Activated CD8-positive, alpha-beta memory T cell treated with anti-CD3 and anti-CD28 coated beads for 4 hours (primary cell): ENCODE measurements around the gene DYSF.
"Not testable (repeated sequence)": the region's sequence is repeated elsewhere in the genome, so short reads cannot be mapped to it uniquely, and the experiment has no call there.

Source experiments
- DNase-seq, 2 donors: peaks; one replicate each; pipeline ENCODE4 v3.0.0-alpha.2; 2020; ENCODE audit warnings: low read depth in 2 of 2

DYSF gene

GRCh38 chr2:71453404-71454220 is at the start of gene DYSF:
TSS of gene DYSF (plus strand) at chr2:71453561.
- no peak for DNase-seq

- DNase-seq, result no peak
These were observed 43.8 kb upstream of the DYSF start for GRCh38 chr2:71409611-71410010.

GRCh38 chr2:71410696-71411095 is 42.7 kb upstream of the DYSF start:
- DNase-seq, result no peak

- not testable (repeated sequence) for DNase-seq
These were observed 36.5 kb upstream of the DYSF start for GRCh38 chr2:71416866-71417265.

GRCh38 chr2:71417300-71418202 is 35.8 kb upstream of the DYSF start:
- DNase-seq, result no peak

- DNase-seq, result no peak
These were observed 34.2 kb upstream of the DYSF start for GRCh38 chr2:71419145-71419544.

- DNase-seq, result no peak
These were observed 33.4 kb upstream of the DYSF start for GRCh38 chr2:71419976-71420375.

GRCh38 chr2:71422786-71423185 is 30.6 kb upstream of the DYSF start:
- no peak for DNase-seq

GRCh38 chr2:71423817-71424420 is 29.4 kb upstream of the DYSF start:
- DNase-seq, result no peak

GRCh38 chr2:71426721-71427120 is 26.6 kb upstream of the DYSF start:
- no peak for DNase-seq

GRCh38 chr2:71428472-71429383 is 24.6 kb upstream of the DYSF start:
- DNase-seq, result no peak

- not testable (repeated sequence) for DNase-seq
These were observed 8.2 kb upstream of the DYSF start for GRCh38 chr2:71445142-71445541.

GRCh38 chr2:71446505-71446904 is 6.9 kb upstream of the DYSF start:
- DNase-seq, result no peak

GRCh38 chr2:71449343-71449742 is 4.0 kb upstream of the DYSF start:
- DNase-seq, result no peak

- DNase-seq, result no peak
These were observed 1.7 kb upstream of the DYSF start for GRCh38 chr2:71451705-71452104.

- DNase-seq, result no peak
These were observed 796 bp upstream of the DYSF start for GRCh38 chr2:71452565-71452964.

GRCh38 chr2:71454221-71455010 is 1.1 kb downstream of the DYSF start:
- DNase-seq, result no peak

GRCh38 chr2:71455011-71455740 is 1.8 kb downstream of the DYSF start:
- DNase-seq, result no peak

- DNase-seq, result no peak
These were observed 2.6 kb downstream of the DYSF start for GRCh38 chr2:71455741-71456569.
